GM12878 (cell line): ENCODE measurements around the gene ATP8B1. TPM values are rescaled to one million over a fixed set of nuclear protein-coding genes. Genes with fewer than 3 reads are reported as not detected.

Source experiments
- ATAC-seq: fragments of 200-7000 bp; cut with Tn5 transposase; 3 replicates; pipeline ENCODE4 v1.9.1; 2020; ENCODE audit warnings: mild to moderate bottlenecking, moderate library complexity
- BruUV-seq: library from RNA; stranded (reverse); fragments of 400-500 nt; replicated peaks from 2 replicates; lab custom pipeline; 2021; lab: Mats Ljungman, UMichigan
- CTCF ChIA-PET: fragments of 300-600 bp; sonication (Branson Sonifier 250); formaldehyde crosslinking; extraction: SDS; loops from one replicate; lab custom pipeline; 2021; ENCODE audit warnings: inconsistent platforms; lab: Yijun Ruan, JAX
- POLR2A ChIA-PET: fragments of 350-600 bp; formaldehyde crosslinking; extraction: SDS; loops from one replicate; lab custom pipeline; 2021; ENCODE audit warnings: inconsistent platforms; lab: Charles Lee
- RAD21 ChIA-PET: fragments of 300-600 bp; sonication (Branson Sonifier 250); formaldehyde crosslinking; loops from one replicate; lab custom pipeline; 2023; ENCODE audit warnings: antibody characterized with exemption; ENCODE audit not compliant: unreplicated experiment; lab: Charles Lee
- SMC1A ChIA-PET: fragments of 300-600 bp; sonication (Branson Sonifier 250); formaldehyde crosslinking; loops from one replicate; lab custom pipeline; 2023; ENCODE audit not compliant: unreplicated experiment, uncharacterized antibody; lab: Charles Lee
- DNase-seq: peaks from one replicate; pipeline ENCODE4 v3.0.0-alpha.2; 2011; ENCODE audit warnings: low read depth, low spot score
- FAIRE-seq: peaks from 3 replicates; lab custom pipeline; 2011; peaks lifted over from hg19 to GRCh38; lab: Jason Lieb, UNC
- H2AFZ ChIP-seq: 2 replicates; pipeline ENCODE4 v1.6.0; 2011; ENCODE audit warnings: low read depth, low read length, control low read depth; ENCODE audit not compliant: control insufficient read depth
- H3K27ac ChIP-seq: 2 replicates; pipeline ENCODE4 v1.5.1; 2011; ENCODE audit warnings: control low read depth; ENCODE audit not compliant: control insufficient read depth, insufficient read depth
- H3K27me3 ChIP-seq, 2 experiments: replicated peaks in 1 of 2; 2 replicates each; pipeline versions ENCODE4 v1.6.0 to v1.6.1; 2011; ENCODE audit warnings: low read length in 1 of 2; ENCODE audit not compliant: control insufficient read depth in 2 of 2, insufficient read depth in 2 of 2
- H3K36me3 ChIP-seq, 2 experiments: 2 replicates each; pipeline ENCODE4 v1.5.1; 2011; ENCODE audit warnings: low read length in 1 of 2; ENCODE audit not compliant: control insufficient read depth in 2 of 2, insufficient read depth in 2 of 2
- H3K4me1 ChIP-seq: 2 replicates; pipeline ENCODE4 v1.6.1; 2011; ENCODE audit warnings: mild to moderate bottlenecking, low read length, moderate library complexity, mixed read lengths; ENCODE audit not compliant: control insufficient read depth, insufficient read depth
- H3K4me2 ChIP-seq: 2 replicates; pipeline ENCODE4 v1.6.0; 2011; ENCODE audit warnings: control low read depth; ENCODE audit not compliant: control insufficient read depth, insufficient read depth
- H3K4me3 ChIP-seq: fragments of 200-600 bp; sonication (generic); 2 replicates; pipeline ENCODE4 v1.5.1; 2016
- H3K79me2 ChIP-seq: 2 replicates; pipeline ENCODE4 v1.6.0; 2011; ENCODE audit warnings: low read length; ENCODE audit not compliant: control insufficient read depth, insufficient read depth
- H3K9ac ChIP-seq: 2 replicates; pipeline ENCODE4 v1.8.0; 2011; ENCODE audit warnings: low read length, control low read depth, mixed read lengths; ENCODE audit not compliant: control insufficient read depth, insufficient read depth
- H3K9me3 ChIP-seq: replicated peaks from 3 replicates; pipeline ENCODE4 v1.5.1; 2011; ENCODE audit warnings: mild to moderate bottlenecking, low read length; ENCODE audit not compliant: control insufficient read depth, insufficient read depth
- H4K20me1 ChIP-seq: 2 replicates; pipeline ENCODE4 v1.6.0; 2011; ENCODE audit not compliant: control insufficient read depth, insufficient read depth
- ATF3 ChIP-seq: IDR thresholded peaks from 2 replicates; pipeline ENCODE4 v1.6.1; 2011; ENCODE audit warnings: low read depth, mild to moderate bottlenecking, low read length, moderate library complexity, borderline replicate concordance; ENCODE audit errors: extremely low read depth
- BHLHE40 ChIP-seq, 2 experiments: fragments of 450-650 bp in 1 of 2; IDR thresholded peaks; 2 replicates each; pipeline ENCODE4 v1.6.1; 2011 to 2017; ENCODE audit warnings: low read depth in 2 of 2, borderline replicate concordance in 1 of 2, improper control_type of control experiment in 1 of 2, low read length in 1 of 2, mild to moderate bottlenecking in 1 of 2
- CBX3 ChIP-seq: fragments of 200-600 bp; sonication (generic); IDR thresholded peaks from 2 replicates; pipeline ENCODE4 v1.6.1; 2016; ENCODE audit warnings: low read depth, borderline replicate concordance
- ELK1 ChIP-seq: IDR thresholded peaks from 2 replicates; pipeline ENCODE4 v1.6.1; 2012; ENCODE audit warnings: low read depth, low read length, improper control_type of control experiment
- GABPA ChIP-seq: IDR thresholded peaks from 2 replicates; pipeline ENCODE4 v1.6.1; 2014; ENCODE audit warnings: antibody characterized with exemption, low read depth, mild to moderate bottlenecking, inconsistent platforms
- HDGF ChIP-seq: fragments of 450-650 bp; IDR thresholded peaks from 2 replicates; pipeline ENCODE4 v1.6.1; 2016; ENCODE audit warnings: antibody characterized with exemption
- NR2F1 ChIP-seq: fragments of 450-650 bp; conservative IDR thresholded peaks from 2 replicates; pipeline ENCODE4 v1.6.1; 2017; ENCODE audit warnings: mild to moderate bottlenecking
- RBBP5 ChIP-seq: fragments of 200-600 bp; sonication (generic); conservative IDR thresholded peaks from 2 replicates; pipeline ENCODE4 v1.6.1; 2016
- SMC3 ChIP-seq: IDR thresholded peaks from 2 replicates; pipeline ENCODE4 v1.6.1; 2011; ENCODE audit warnings: low read length, improper control_type of control experiment, borderline replicate concordance
- TCF3 ChIP-seq: IDR thresholded peaks from 2 replicates; pipeline ENCODE4 v1.6.1; 2012; ENCODE audit warnings: low read depth, mild to moderate bottlenecking, low read length, borderline replicate concordance; ENCODE audit not compliant: insufficient read depth
- YY1 ChIP-seq: IDR thresholded peaks from 2 replicates; pipeline ENCODE4 v1.6.1; 2011; ENCODE audit warnings: low read depth, mild to moderate bottlenecking, low read length
- ZNF217 ChIP-seq: fragments of 450-650 bp; IDR thresholded peaks from 2 replicates; pipeline ENCODE4 v1.6.1; 2017; ENCODE audit warnings: antibody characterized with exemption, mild to moderate bottlenecking
- WGBS: methylation state at CpG from one replicate; pipeline ENCODE4 v1.1.6; 2016; ENCODE audit warnings: low lambda C conversion rate; ENCODE audit not compliant: insufficient replicate concordance, insufficient coverage; ENCODE audit errors: missing lambda C conversion rate; 5-methylcytosine and 5-hydroxymethylcytosine counted together
- in situ Hi-C: fragments of 300-500 bp; cut with MboI; formaldehyde crosslinking; loops from 9 replicates; pipeline ENCODE4 v1.14.3; 2018; ENCODE audit warnings: mixed read lengths
- intact Hi-C: fragments of 100-400 bp; cut with micrococcal nuclease; formaldehyde crosslinking; loops from one replicate; pipeline ENCODE4 v1.14.2; 2022; ENCODE audit not compliant: unreplicated experiment
- polyA plus RNA-seq, 11 experiments: library from polyadenylated mRNA; depleted of rRNA in 4 of 11; unstranded in 6 of 11; stranded (reverse) in 5 of 11; fragments of >200 nt; fragmentation: Nextera tagmentation in 4 of 11; fragmentation: Illumina TruSeq in 1 of 11; extraction: Ambion mirVana in 4 of 11; extraction: Trizol in 1 of 11; gene quantifications; 1 replicate in 1 of 11; 2 replicates in 10 of 11; pipeline versions ENCODE4 v1.2.1 to v1.2.3, GENCODE V29; 2011 to 2016; ENCODE audit warnings: inconsistent platforms in 2 of 11, missing spikeins in 2 of 11, low read depth in 1 of 11
- total RNA-seq, 4 experiments: library from RNA; depleted of rRNA in 3 of 4; stranded (reverse); fragments of >200 nt in 3 of 4; fragmentation: Illumina TruSeq in 1 of 4; extraction: Trizol in 1 of 4; gene quantifications; 2 replicates each; pipeline versions ENCODE4 v1.2.1 to v1.2.3, GENCODE V29; 2013 to 2021
- TF ChIP-seq, protein P1 (sequence below): fragments of 450-650 bp; conservative IDR thresholded peaks from 2 replicates; pipeline ENCODE4 v1.6.1; 2017; ENCODE audit warnings: mild to moderate bottlenecking, moderate library complexity
- TF ChIP-seq, protein P2 (sequence below): fragments of 450-650 bp; IDR thresholded peaks from 2 replicates; pipeline ENCODE4 v1.6.1; 2017; ENCODE audit warnings: mild to moderate bottlenecking

Gene ATP8B1
- total and polyA plus RNA-seq, 10 of the 15 experiments (the other 5 are each of a cell fraction or from before 2014, with no cell fraction given), result 0.03 to 0.37 (median 0.11) TPM

GRCh38 chr18:57727952-57728807 lies 74.9 kb downstream of the ATP8B1 start:
- H3K4me1 ChIP-seq, result no peaks in the 10 kb centered on the region
- ATAC-seq (no peak), DNase-seq (no peak), FAIRE-seq (no peak)
- H3K27ac ChIP-seq, result no peak overlapping the region
- in situ Hi-C loops (no loop called here), intact Hi-C loops (no loop called here)
- no peak overlapping the region for H3K4me2 ChIP-seq
- WGBS, result 6% methylated on average over 6 of the region's 6 CpGs
- H3K9me3 ChIP-seq, result no peaks in the 10 kb centered on the region
- no peaks in the 10 kb centered on the region for H3K36me3 ChIP-seq
- no peak overlapping the region for H3K4me3 ChIP-seq
- H3K9ac ChIP-seq, result no peak overlapping the region
- SMC1A ChIA-PET, result no interaction called here
- H3K27me3 ChIP-seq, result no peaks in the 10 kb centered on the region
- POLR2A ChIA-PET, result no interaction called here
- RAD21 ChIA-PET, result no interaction called here
- H2AFZ ChIP-seq, result no peak overlapping the region
- TF ChIP-seq HDGF (no peak), SMC3 (no peak), ELK1 (no peak), BHLHE40 (IDR thresholded peaks at IDR 0.05; ENCODE audit: borderline replicate concordance in 1 of 2, low read depth in 2 of 2, low read length in 1 of 2) (no peak), RBBP5 (no peak), TCF3 (no peak), YY1 (no peak), CBX3 (no peak), ZNF217 (no peak), ATF3 (no peak), GABPA (no peak), NR2F1 (no peak)
- TF ChIP-seq, protein P1, sequence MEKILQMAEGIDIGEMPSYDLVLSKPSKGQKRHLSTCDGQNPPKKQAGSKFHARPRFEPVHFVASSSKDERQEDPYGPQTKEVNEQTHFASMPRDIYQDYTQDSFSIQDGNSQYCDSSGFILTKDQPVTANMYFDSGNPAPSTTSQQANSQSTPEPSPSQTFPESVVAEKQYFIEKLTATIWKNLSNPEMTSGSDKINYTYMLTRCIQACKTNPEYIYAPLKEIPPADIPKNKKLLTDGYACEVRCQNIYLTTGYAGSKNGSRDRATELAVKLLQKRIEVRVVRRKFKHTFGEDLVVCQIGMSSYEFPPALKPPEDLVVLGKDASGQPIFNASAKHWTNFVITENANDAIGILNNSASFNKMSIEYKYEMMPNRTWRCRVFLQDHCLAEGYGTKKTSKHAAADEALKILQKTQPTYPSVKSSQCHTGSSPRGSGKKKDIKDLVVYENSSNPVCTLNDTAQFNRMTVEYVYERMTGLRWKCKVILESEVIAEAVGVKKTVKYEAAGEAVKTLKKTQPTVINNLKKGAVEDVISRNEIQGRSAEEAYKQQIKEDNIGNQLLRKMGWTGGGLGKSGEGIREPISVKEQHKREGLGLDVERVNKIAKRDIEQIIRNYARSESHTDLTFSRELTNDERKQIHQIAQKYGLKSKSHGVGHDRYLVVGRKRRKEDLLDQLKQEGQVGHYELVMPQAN, result no peak
- TF ChIP-seq, protein P2, sequence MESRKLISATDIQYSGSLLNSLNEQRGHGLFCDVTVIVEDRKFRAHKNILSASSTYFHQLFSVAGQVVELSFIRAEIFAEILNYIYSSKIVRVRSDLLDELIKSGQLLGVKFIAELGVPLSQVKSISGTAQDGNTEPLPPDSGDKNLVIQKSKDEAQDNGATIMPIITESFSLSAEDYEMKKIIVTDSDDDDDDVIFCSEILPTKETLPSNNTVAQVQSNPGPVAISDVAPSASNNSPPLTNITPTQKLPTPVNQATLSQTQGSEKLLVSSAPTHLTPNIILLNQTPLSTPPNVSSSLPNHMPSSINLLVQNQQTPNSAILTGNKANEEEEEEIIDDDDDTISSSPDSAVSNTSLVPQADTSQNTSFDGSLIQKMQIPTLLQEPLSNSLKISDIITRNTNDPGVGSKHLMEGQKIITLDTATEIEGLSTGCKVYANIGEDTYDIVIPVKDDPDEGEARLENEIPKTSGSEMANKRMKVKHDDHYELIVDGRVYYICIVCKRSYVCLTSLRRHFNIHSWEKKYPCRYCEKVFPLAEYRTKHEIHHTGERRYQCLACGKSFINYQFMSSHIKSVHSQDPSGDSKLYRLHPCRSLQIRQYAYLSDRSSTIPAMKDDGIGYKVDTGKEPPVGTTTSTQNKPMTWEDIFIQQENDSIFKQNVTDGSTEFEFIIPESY, result no peak
- no TSS peak for BruUV-seq
- CTCF ChIA-PET, result no interaction called here
- H4K20me1 ChIP-seq, result no peaks in the 10 kb centered on the region
- H3K79me2 ChIP-seq, result no peaks in the 10 kb centered on the region
